ENCODE measurements around the gene UBE2J2. TPM values are rescaled to one million over a fixed set of nuclear protein-coding genes. Genes with fewer than 3 reads are reported as not detected.

The UBE2J2 gene
- total RNA-seq, 1 donor from 2014 or later = 36.9 TPM

DNA sequence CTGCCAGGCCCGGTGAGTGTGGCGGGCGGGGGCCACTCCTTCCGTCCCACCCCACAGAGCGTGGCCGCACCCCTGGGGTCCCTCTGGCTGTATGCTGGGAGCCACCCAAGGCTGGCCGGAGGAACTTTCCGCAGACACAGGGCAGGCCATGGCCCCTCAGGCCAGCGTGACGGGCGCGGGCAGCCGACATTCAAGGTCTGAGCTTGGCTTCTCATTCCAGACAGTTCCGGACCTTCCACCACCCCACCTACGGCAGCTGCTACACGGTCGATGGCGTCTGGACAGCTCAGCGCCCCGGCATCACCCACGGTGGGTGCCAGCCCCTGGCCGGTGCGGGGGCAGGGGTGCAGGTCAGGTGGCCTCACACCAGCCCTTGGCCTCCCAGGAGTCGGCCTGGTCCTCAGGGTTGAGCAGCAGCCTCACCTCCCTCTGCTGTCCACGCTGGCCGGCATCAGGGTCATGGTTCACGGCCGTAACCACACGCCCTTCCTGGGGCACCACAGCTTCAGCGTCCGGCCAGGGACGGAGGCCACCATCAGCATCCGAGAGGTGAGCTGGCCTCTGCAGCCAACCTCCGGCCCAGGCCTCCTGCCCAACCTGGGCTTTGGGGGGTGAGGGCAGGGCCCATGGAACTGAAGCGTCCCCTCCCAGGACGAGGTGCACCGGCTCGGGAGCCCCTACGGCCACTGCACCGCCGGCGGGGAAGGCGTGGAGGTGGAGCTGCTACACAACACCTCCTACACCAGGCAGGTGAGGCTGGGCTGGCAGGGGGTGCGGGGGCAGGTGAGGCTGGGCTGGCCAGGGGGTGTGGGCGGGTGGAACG lies 13.8 kb upstream of the UBE2J2 start:
- H3K27me3 ChIP-seq (ENCODE audit: low read depth) = peaks cover 34% of the 10 kb centered on the region
- no peak for DNase-seq
- peaks cover 14% of the 10 kb centered on the region for H3K4me1 ChIP-seq
- H3K4me3 ChIP-seq = no peak overlapping the region
- no peaks in the 10 kb centered on the region for H3K9me3 ChIP-seq (replicated peaks)
- H3K36me3 ChIP-seq = no peaks in the 10 kb centered on the region
- TF ChIP-seq, protein P1, sequence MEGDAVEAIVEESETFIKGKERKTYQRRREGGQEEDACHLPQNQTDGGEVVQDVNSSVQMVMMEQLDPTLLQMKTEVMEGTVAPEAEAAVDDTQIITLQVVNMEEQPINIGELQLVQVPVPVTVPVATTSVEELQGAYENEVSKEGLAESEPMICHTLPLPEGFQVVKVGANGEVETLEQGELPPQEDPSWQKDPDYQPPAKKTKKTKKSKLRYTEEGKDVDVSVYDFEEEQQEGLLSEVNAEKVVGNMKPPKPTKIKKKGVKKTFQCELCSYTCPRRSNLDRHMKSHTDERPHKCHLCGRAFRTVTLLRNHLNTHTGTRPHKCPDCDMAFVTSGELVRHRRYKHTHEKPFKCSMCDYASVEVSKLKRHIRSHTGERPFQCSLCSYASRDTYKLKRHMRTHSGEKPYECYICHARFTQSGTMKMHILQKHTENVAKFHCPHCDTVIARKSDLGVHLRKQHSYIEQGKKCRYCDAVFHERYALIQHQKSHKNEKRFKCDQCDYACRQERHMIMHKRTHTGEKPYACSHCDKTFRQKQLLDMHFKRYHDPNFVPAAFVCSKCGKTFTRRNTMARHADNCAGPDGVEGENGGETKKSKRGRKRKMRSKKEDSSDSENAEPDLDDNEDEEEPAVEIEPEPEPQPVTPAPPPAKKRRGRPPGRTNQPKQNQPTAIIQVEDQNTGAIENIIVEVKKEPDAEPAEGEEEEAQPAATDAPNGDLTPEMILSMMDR (IDR thresholded peaks at IDR 0.05; ENCODE audit: borderline replicate concordance) = no peak
- H3K27ac ChIP-seq (replicated peaks) = no peak overlapping the region
- intact Hi-C loops (cut with micrococcal nuclease) = no loop called here

- Histone ChIP-seq H3K4me1 (peaks cover 16% of the 10 kb centered on the region), H3K4me3 (no peak overlapping the region), H3K9me3 (replicated peaks) (no peaks in the 10 kb centered on the region), H3K27me3 (ENCODE audit: low read depth) (peaks cover 34% of the 10 kb centered on the region), H3K27ac (replicated peaks) (no peak overlapping the region), H3K36me3 (no peaks in the 10 kb centered on the region)
- intact Hi-C loops (cut with micrococcal nuclease) = no loop called here
- TF ChIP-seq, protein P1 (IDR thresholded peaks at IDR 0.05; ENCODE audit: borderline replicate concordance) = no peak
- DNase-seq = no peak
Measured at GRCh38 chr1:1286313-1287261, 12.9 kb upstream of the UBE2J2 start.

- TF ChIP-seq, protein P1 (IDR thresholded peaks at IDR 0.05; ENCODE audit: borderline replicate concordance) = no peak
Measured at GRCh38 chr1:1285611-1286311, 12.1 kb upstream of the UBE2J2 start.

GRCh38 chr1:1285102-1285571 lies 11.5 kb upstream of the UBE2J2 start:
- TF ChIP-seq, protein P1 (IDR thresholded peaks at IDR 0.05; ENCODE audit: borderline replicate concordance) = no peak
- Histone ChIP-seq H3K27me3 (ENCODE audit: low read depth) (peaks cover 34% of the 10 kb centered on the region), H3K27ac (replicated peaks) (no peak overlapping the region), H3K4me3 (no peak overlapping the region), H3K9me3 (replicated peaks) (no peaks in the 10 kb centered on the region), H3K36me3 (no peaks in the 10 kb centered on the region), H3K4me1 (peaks cover 11% of the 10 kb centered on the region)
- intact Hi-C loops (cut with micrococcal nuclease) = no loop called here
- no peak for DNase-seq

More at GRCh38 chr1:1285611-1286311, 12.1 kb upstream of the UBE2J2 start:
- intact Hi-C loops (cut with micrococcal nuclease) = no loop called here
- no peak overlapping the region for H3K4me3 ChIP-seq
- H3K27ac ChIP-seq (replicated peaks) = no peak overlapping the region
- H3K9me3 ChIP-seq (replicated peaks) = no peaks in the 10 kb centered on the region
- peaks cover 12% of the 10 kb centered on the region for H3K4me1 ChIP-seq
- peaks cover 34% of the 10 kb centered on the region for H3K27me3 ChIP-seq (ENCODE audit: low read depth)
- H3K36me3 ChIP-seq = no peaks in the 10 kb centered on the region
- no peak for DNase-seq

All from left ventricle myocardium inferior (tissue), 1 donor.